Cardiac fibroblast (primary cell): ENCODE results near the gene CHMP4B.

ENCODE experiments used
- DNase-seq, 2 donors: peaks; one replicate each; pipeline versions ENCODE4 v3.0.0 to v3.0.0-alpha.2; 2010; ENCODE audit warnings: low read depth in 2 of 2
- H3K4me3 ChIP-seq, 2 donors: replicated peaks in 1 of 2; 1 replicate in 1 of 2; 2 replicates in 1 of 2; pipeline ENCODE4 v1.5.1; 2011; ENCODE audit warnings: low read depth in 2 of 2, low read length in 2 of 2, mild to moderate bottlenecking in 2 of 2, moderate library complexity in 1 of 2
- TF ChIP-seq, protein P1 (sequence below): IDR thresholded peaks from one replicate; pipeline ENCODE4 v1.5.1; 2011; ENCODE audit warnings: low read depth, mild to moderate bottlenecking, low read length, inconsistent platforms

The CHMP4B gene

DNA sequence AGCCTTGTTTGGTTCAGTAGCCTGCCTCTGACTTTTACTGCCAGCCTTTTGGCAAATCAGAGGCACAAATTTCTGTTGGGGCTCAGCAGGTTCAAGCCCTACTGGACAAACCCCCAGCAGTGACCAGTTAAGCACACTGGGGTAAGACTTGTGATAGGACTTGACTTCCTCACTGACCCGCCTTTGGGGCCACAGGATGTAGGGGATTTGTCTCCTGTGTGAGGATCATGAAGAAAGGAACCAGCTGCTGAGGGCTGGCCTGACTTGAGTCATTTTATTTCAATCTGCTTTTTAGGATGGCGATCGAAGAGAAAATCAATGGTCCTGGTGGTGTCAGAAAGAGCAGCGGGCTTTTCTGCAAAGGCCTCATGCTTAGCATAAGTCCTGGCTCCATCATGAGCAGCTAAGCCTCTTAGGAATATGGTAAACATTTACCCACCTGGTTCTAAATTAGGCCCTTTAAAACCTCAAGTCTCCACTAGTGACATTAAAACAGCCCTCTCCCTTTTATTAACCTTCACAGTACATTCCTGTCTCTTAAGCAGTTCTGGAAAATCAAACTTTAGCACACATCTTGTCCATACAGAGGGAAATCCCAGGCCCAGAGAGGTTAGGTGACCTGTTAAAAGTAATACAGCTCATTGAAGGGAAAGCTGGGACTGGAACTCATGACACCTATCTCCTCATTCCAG, 16.6 kb downstream of the CHMP4B start:
- TF ChIP-seq, protein P1, sequence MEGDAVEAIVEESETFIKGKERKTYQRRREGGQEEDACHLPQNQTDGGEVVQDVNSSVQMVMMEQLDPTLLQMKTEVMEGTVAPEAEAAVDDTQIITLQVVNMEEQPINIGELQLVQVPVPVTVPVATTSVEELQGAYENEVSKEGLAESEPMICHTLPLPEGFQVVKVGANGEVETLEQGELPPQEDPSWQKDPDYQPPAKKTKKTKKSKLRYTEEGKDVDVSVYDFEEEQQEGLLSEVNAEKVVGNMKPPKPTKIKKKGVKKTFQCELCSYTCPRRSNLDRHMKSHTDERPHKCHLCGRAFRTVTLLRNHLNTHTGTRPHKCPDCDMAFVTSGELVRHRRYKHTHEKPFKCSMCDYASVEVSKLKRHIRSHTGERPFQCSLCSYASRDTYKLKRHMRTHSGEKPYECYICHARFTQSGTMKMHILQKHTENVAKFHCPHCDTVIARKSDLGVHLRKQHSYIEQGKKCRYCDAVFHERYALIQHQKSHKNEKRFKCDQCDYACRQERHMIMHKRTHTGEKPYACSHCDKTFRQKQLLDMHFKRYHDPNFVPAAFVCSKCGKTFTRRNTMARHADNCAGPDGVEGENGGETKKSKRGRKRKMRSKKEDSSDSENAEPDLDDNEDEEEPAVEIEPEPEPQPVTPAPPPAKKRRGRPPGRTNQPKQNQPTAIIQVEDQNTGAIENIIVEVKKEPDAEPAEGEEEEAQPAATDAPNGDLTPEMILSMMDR: no peak
- DNase-seq: peak; percentile 12 to 21
- no peak overlapping the region for H3K4me3 ChIP-seq

DNA sequence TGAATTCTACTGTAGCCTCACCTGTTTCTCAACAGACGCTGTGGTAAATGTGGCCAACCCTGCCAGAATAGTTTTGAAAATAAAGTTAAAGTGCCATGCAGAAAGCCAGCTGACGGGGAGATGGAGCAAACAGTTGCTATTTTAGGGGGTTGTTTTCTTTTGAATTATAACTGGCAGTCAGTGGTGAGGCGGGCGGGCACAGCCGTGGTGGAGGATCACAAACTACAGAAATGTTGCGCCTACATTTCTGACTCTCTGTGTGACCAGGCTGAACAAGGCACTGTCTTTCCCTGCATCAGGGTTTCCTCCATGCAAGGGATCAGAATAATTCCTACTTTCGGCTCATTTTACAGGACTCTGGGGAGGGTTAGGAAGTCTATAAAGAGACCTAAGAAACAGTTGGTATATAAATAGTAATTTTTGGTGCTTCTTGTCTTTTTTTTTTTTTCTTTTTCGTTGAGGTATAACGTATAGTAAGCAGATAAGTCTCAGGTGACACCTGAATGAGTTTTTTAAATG, 17.2 kb downstream of the CHMP4B start:
- TF ChIP-seq, protein P1: no peak
- H3K4me3 ChIP-seq: no peak overlapping the region
- no peak for DNase-seq

DNA sequence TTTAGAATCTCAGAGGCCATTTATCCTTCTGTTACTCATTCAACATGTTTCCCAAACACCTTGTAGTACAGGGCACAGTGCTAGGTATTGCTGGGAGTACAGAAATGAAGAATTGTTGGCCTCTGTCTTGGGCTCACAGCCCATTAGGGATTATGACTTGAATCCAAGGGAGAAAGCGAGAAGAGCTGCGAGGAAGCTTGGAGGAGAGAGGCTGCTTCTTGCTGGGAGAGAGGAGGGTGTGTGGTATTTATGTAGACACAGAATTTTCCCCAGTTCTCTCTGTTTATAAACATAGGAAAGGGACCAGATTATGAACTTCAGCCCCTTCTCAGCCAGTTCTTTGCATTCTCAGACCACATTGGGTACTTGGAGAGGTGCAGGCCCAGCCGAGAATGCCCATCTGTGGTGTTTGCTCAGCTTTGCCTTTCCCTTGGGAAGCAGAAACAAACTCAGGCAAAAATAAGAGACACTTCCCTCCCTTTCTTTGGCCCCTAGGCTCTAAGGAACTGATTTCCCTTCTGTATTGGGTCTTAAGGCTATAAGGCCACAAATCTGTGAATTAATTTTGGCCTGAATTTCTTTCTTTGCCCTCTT, 17.9 kb downstream of the CHMP4B start:
- TF ChIP-seq, protein P1: no peak
- H3K4me3 ChIP-seq: no peak overlapping the region
- no peak for DNase-seq

DNA sequence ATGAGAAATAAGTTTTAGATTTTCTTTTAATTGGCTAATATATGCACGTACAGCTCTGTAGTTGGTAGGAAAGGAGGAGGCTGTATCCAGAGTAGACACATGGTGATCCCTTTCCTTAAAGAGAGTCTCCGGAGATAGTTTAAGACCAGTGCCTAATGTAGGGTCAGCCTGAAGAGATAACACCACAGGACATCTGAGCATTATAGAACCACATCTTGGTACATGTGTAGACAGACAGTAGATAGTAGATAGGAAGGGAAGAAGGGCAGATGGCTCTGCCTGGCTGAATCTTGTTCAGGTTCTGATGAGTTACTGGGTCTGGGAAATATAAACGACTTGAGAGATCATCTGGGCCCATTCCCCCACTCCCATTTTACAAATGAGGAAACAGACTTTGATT, 18.5 kb downstream of the CHMP4B start:
- TF ChIP-seq, protein P1: no peak
- H3K4me3 ChIP-seq: no peak overlapping the region
- no peak for DNase-seq

DNA sequence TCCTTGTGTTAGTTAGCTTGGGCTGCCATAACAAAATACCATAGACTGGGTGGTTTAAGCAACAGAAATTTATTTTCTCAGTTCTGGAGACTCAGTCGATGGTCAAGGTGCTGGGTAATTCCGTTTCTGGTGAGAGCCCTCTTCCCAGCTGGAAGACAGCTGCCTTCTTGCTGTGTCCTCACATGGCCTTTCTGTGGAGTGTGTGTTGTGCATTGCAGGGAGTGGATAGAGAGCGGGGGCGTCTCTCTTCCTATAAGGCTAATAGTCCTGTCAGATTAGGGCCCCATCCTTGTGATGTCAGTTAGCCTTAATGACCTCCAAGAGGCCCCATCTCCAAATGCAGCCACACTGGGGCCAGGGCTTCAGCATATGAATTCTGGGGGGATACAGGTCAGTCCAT, 19.2 kb downstream of the CHMP4B start:
- no peak overlapping the region for H3K4me3 ChIP-seq
- peak; percentile 14 to 28 for DNase-seq
- TF ChIP-seq, protein P1: no peak

DNA sequence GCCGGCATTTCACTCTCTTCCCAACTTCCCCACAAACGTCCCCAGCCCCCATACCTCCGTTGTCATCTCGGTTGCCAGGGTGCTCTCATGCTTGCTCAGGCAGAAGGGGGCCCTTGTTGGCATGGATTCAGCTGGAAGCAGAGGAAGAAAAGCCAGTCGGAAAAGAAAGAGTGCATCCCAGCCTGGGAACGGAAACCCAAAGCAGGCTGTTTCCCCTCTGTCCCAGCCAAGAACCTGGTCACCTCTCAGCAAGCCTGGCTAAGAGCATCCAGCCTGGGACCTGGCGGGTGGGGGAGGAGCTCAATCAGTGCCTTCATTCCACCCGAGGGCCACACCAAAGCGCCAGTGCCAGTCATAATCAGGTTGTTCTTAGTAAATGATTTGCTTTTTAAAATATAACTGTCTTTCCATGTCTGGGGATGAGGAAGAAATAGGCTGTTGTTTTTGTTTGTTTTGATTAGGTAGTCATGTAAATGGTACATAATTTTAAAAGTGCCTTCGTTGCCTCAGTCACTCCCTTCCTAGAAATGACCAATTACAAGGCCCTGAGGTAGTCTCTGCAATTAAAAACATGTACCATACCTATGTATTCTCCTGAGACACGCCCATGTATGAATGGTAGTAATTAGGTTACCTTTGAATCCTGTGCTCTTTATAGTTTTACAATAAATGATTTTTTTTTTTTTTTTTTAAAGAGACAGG, 21.1 kb downstream of the CHMP4B start:
- TF ChIP-seq, protein P1: no peak
- peak; percentile 52 to 76 for DNase-seq
- H3K4me3 ChIP-seq: no peak overlapping the region
